Osteocyte (in vitro differentiated cells): Measurements from ENCODE around the gene AHNAK. TPM values are rescaled to one million over a fixed set of nuclear protein-coding genes. Genes with fewer than 3 reads are reported as not detected.

Source experiments
- DNase-seq: peaks from one replicate; pipeline ENCODE4 v3.0.0; 2021; ENCODE audit warnings: mixed read lengths; ENCODE audit not compliant: unreplicated experiment; ENCODE audit errors: extremely low spot score
- H3K27ac Mint-ChIP-seq: one replicate; pipeline ENCODE4 v1.8.0; 2021; ENCODE audit warnings: mild to moderate bottlenecking, mixed read lengths; ENCODE audit not compliant: unreplicated experiment
- H3K27me3 Mint-ChIP-seq: one replicate; pipeline ENCODE4 v1.8.0; 2021; ENCODE audit warnings: mixed read lengths; ENCODE audit not compliant: unreplicated experiment
- H3K36me3 Mint-ChIP-seq: one replicate; pipeline ENCODE4 v1.8.0; 2021; ENCODE audit warnings: mixed read lengths; ENCODE audit not compliant: unreplicated experiment
- H3K4me1 Mint-ChIP-seq: one replicate; pipeline ENCODE4 v1.8.0; 2021; ENCODE audit warnings: mixed read lengths; ENCODE audit not compliant: unreplicated experiment
- H3K4me3 Mint-ChIP-seq: one replicate; pipeline ENCODE4 v1.8.0; 2021; ENCODE audit warnings: mild to moderate bottlenecking, moderate library complexity, mixed read lengths; ENCODE audit not compliant: unreplicated experiment
- H3K9me3 Mint-ChIP-seq: one replicate; pipeline ENCODE4 v1.8.0; 2021; ENCODE audit warnings: mixed read lengths; ENCODE audit not compliant: unreplicated experiment
- total RNA-seq: library from RNA; stranded (reverse); gene quantifications from 2 replicates; pipeline ENCODE4 v1.2.1, GENCODE V29; 2021
- TF ChIP-seq, protein P1 (sequence below): fragments of 200-600 bp; sonication (generic); IDR thresholded peaks from 2 replicates; pipeline ENCODE4 v1.5.0; 2021; ENCODE audit warnings: antibody characterized with exemption, mild to moderate bottlenecking, moderate library complexity

AHNAK gene
- total RNA-seq, 1 donor from 2014 or later = 462 TPM

DNA sequence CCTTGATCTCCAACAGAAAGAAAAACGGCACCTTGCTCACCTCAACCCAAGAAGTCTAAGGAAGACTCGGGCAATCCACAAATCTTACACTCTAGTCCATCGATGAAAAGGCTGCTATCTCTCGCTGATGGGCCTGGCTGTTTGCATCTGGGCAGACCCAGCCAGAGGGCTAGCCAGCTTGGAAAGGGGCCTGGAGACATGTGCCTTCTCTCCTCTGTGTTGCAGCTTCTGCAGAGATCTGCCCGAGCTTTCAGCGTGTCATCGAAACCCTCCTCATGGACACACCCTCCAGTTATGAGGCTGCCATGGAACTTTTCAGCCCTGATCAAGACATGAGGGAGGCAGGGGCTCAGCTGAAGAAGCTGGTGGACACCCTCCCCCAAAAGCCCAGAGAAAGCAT lies 124.6 kb downstream of the AHNAK start:
- no peak overlapping the region for H3K27ac Mint-ChIP-seq
- peaks cover 2% of the 10 kb centered on the region for H3K27me3 Mint-ChIP-seq
- H3K9me3 Mint-ChIP-seq = no peaks in the 10 kb centered on the region
- DNase-seq = no peak
- H3K4me3 Mint-ChIP-seq = no peak overlapping the region
- no peaks in the 10 kb centered on the region for H3K36me3 Mint-ChIP-seq
- TF ChIP-seq, protein P1, sequence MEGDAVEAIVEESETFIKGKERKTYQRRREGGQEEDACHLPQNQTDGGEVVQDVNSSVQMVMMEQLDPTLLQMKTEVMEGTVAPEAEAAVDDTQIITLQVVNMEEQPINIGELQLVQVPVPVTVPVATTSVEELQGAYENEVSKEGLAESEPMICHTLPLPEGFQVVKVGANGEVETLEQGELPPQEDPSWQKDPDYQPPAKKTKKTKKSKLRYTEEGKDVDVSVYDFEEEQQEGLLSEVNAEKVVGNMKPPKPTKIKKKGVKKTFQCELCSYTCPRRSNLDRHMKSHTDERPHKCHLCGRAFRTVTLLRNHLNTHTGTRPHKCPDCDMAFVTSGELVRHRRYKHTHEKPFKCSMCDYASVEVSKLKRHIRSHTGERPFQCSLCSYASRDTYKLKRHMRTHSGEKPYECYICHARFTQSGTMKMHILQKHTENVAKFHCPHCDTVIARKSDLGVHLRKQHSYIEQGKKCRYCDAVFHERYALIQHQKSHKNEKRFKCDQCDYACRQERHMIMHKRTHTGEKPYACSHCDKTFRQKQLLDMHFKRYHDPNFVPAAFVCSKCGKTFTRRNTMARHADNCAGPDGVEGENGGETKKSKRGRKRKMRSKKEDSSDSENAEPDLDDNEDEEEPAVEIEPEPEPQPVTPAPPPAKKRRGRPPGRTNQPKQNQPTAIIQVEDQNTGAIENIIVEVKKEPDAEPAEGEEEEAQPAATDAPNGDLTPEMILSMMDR = no peak
- H3K4me1 Mint-ChIP-seq = peaks cover 26% of the 10 kb centered on the region

DNA sequence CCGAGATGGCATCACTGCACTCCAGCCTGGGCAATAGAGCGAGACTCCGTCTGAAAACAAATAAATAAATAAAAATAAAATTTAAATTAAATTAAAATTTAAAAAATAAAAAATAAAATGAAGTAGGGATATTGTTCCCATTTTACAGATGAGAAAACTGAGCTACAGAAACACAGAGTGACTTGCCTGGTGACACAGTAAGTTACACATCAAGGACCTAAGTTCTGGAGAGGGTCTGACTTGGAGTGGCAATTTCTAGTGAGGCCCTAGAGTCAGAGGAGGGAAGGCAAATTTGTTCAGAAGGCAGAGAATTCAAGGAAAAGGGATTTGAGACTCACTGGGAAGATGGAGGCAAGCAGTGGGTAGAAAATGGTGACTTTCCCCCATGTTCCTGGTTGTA lies 125.7 kb downstream of the AHNAK start:
- no peak for DNase-seq
- Mint-ChIP-seq H3K36me3 (no peaks in the 10 kb centered on the region), H3K4me3 (no peak overlapping the region), H3K9me3 (no peaks in the 10 kb centered on the region), H3K27ac (no peak overlapping the region), H3K27me3 (peaks cover 2% of the 10 kb centered on the region), H3K4me1 (peaks cover 15% of the 10 kb centered on the region)
- TF ChIP-seq, protein P1 = no peak

DNA sequence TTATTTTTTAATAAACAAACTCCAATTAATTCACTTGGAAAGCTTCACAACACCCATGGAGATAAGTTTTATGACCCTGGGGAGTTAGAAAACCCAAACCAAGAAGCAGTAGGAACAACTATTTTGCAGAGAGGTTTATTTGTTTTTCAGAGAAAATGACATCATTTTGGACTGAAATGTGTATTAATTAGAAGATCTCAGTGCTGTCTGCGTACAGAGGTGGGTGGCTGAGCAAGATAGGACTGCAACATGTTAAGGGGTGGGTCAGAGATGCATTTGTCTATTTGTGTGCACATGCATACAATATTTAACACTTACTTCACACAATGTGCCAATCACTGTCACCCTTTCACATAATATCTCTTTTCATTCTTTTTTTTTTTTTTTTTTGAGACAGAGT lies 126.7 kb downstream of the AHNAK start:
- TF ChIP-seq, protein P1 = no peak
- H3K9me3 Mint-ChIP-seq = no peaks in the 10 kb centered on the region
- H3K4me3 Mint-ChIP-seq = no peak overlapping the region
- H3K36me3 Mint-ChIP-seq = no peaks in the 10 kb centered on the region
- no peak for DNase-seq
- no peak overlapping the region for H3K27ac Mint-ChIP-seq
- peaks cover 2% of the 10 kb centered on the region for H3K27me3 Mint-ChIP-seq
- peaks cover 15% of the 10 kb centered on the region for H3K4me1 Mint-ChIP-seq

- Mint-ChIP-seq H3K36me3 (no peaks in the 10 kb centered on the region), H3K4me1 (peaks cover 10% of the 10 kb centered on the region), H3K4me3 (no peak overlapping the region), H3K27me3 (peaks cover 2% of the 10 kb centered on the region), H3K27ac (no peak overlapping the region), H3K9me3 (no peaks in the 10 kb centered on the region)
- TF ChIP-seq, protein P1 = no peak
- DNase-seq = no peak
These were observed 127.2 kb downstream of the AHNAK start for GRCh38 chr11:62419314-62419929.

- H3K27ac Mint-ChIP-seq = no peak within 1 kb of the TSS
- H3K4me3 Mint-ChIP-seq = no peak within 1 kb of the TSS
- H3K36me3 Mint-ChIP-seq = no peaks in the 10 kb centered on the region
- H3K27me3 Mint-ChIP-seq = peaks cover 2% of the 10 kb centered on the region
- no peak for DNase-seq
- TF ChIP-seq, protein P1 = no peak
- no peaks in the 10 kb centered on the region for H3K9me3 Mint-ChIP-seq
- H3K4me1 Mint-ChIP-seq = peaks cover 9% of the 10 kb centered on the region
These were observed 127.9 kb downstream of the AHNAK start, which contains the start of gene SCGB1A1 for GRCh38 chr11:62418733-62419132. Gene SCGB1A1 (plus strand): TSS chr11:62419033. CDS start chr11:62419096, 63 bp downstream.
